GM21360 (cell line): Measurements from ENCODE around the gene JPH3.
"Not testable (repeated sequence)": the region's sequence is repeated elsewhere in the genome, so short reads cannot be mapped to it uniquely, and the experiment has no call there.

Experiments used
- ATAC-seq: cut with Tn5 transposase; IDR thresholded peaks from one replicate; pipeline ENCODE4 v1.9.1; 2021; ENCODE audit warnings: mild to moderate bottlenecking, moderate library complexity; ENCODE audit not compliant: unreplicated experiment

JPH3 gene

DNA sequence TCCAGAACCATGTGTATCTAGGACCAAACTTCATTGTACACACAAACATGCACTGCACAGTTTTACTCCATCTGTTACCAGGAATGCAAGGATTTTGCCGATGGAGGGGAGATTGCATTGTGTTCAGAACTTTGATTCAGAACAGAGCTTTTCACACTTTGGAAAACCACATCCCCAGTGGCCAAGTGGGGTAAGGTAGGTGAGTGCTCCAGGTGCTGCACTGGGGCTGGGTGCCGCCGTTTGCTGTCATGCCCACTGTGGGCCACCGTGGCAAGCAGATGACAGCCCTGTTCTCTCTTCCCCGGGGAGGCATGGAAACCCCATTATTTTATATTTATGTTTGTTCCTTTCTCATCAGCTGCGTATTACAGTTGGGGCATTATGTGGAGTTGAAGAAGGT, 29.3 kb upstream of the JPH3 start:
- no peak for ATAC-seq

DNA sequence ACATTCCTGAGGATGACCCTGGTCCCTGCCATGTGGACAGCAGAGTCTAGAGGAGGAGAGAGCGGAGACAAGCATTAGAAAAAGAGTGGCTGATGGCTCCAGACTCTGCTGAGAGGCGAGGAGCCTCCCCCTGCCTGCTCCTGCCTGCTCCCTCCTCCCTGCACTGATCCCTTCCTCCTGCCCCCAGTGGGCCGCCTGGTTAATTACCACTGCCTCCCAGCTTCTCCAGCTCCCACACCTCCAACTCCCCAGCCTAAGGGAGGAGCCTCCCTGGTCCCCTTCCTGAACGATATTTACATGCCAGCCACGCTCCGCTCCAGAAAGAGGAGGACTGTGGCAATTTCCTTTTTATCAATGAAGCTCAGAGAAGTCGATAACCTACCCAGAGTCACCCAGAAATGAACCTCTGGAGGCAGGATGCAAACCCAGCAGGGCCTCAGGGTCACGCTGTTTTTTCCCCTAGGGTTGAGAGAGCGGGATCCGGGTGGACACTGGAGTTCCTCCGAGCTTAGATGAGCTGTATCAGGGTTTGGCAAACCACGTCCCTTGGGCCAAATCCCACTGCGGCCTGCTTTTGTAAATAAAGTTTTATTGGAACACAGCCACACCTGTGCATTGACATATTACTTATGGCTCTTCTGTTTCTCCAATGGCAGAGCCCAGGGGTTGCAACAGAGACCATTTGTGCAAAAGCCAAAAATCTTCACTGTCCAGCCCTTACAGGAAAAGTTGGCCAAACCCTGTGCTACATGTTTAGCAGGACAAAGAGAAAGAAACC, 27.1 kb upstream of the JPH3 start:
- ATAC-seq: no peak

- ATAC-seq: no peak
These were observed 26.1 kb upstream of the JPH3 start for GRCh38 chr16:87576171-87576570.

DNA sequence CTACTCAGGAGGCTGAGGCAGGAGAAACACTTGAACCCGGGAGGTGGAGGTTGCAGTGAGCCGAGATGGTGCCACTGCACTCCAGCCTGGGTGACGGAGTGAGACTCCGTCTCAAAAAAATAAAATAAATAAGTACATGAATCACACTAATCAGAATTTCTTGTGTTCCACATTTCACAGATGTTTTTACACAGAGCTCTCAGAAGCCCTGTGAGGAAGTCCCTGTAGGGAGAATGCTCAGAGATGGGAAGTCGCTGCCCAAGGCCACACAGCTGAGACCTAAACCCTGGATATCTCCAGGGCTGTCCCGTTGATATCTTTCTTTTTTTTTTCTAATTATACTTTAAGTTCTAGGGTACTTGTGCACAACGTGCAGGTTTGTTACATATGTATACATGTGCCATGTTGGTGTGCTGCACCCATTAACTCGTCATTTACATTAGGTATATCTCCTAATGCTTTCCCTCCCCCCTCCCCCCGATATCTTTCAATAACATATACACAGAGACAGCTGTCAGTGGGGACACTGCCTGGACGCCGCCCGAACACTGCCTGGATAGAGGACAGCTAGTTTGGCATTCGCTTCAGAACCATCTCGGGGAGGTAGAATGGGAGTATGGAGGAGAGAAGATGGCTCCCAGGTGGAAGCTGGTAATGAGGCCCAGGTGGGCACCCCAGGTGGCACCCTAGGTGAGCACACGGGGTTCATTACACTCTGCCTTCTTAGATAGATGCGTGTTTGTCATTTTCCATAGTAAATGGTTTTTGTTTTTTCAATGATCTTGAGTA, 24.0 kb upstream of the JPH3 start:
- ATAC-seq: not testable (repeated sequence)

DNA sequence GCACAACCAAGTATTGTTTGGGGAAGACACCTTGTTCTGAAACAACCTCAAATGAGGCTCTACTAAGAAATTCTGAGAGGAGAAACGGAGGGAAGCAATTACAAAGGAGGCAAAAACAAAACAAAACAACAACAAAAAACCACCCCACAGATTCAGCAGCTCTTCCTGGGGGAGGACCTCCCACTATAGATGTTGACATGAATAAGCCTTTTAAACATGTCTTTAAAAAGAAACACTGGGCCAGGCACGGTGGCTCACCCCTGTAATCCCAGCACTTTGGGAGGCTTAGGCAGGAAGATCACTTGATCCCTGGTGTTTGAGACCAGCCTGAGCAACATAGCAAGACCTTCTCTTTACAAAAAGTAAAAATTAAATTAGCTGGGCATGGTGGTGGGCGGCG, 22.6 kb upstream of the JPH3 start:
- no peak for ATAC-seq

- ATAC-seq: no peak
These were observed 21.4 kb upstream of the JPH3 start for GRCh38 chr16:87580855-87581261.

DNA sequence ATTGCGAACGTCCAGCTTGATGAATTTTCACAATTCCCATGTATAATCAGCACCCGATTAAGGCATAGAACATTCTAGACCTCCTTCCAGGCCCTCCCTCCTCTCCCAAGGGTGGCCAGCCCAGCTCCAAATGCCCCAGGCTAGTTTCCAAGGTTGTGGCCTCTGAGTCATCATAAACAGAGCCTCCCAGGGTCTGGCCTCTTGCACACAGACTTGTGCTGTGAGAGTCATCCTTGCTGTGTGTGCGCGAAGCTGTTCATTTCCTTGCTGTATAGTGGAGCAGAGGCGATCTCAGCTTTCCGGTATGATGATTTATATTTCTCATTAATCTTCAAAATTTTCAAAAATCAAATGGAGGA, 20.5 kb upstream of the JPH3 start:
- ATAC-seq: no peak

- no peak for ATAC-seq
These were observed 19.9 kb upstream of the JPH3 start for GRCh38 chr16:87582216-87582965.

DNA sequence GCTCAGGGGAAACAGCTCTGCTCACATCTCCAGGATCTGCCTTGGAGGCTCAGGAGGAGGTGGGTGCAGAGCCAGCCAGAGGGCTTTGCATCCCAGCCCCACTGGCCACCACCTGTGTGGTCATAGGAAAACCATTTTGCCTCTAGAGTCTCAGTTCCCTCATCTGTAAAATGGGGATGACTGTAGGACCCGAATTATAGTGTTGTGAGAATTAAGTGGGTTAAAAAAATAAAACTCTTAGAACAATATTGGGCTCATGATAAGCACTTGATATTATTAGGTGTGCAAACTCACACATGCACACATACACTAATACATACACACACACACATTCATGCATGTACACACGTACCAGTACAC, 19.4 kb upstream of the JPH3 start:
- no peak for ATAC-seq

DNA sequence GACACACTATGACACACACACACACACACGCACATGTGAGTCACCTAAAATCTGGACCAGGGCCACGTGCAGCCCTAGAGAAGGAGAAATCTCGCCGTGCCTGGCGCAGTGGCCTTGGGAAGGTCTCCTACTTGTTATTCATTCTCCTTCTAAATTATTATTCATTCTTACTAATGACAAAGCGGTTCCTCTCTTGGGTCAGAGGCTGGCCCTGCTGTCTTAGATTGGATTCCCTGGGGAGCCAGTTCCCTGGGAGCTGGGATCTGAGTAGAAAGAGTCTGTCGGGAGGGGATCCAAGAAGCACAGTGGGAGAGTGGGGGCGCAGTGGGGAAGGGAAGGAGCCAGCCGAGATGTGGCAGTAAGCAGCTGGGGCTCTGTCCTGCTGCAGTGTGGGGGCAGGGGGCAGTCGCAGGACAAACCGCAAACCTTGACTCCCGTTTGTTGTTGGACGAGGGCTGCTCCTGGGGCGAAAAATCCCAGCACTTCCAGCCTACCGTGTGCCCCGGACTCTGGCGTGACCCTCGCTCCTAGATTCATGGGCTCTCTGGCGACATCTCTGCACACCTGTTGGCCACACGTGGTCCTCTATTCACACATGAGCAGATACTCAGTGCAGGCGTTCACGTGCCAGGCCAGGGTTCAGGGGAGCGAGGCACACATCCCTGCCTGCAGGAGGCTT, 18.7 kb upstream of the JPH3 start:
- ATAC-seq: no peak

GRCh38 chr16:87584271-87584670, 18.0 kb upstream of the JPH3 start:
- ATAC-seq: no peak

DNA sequence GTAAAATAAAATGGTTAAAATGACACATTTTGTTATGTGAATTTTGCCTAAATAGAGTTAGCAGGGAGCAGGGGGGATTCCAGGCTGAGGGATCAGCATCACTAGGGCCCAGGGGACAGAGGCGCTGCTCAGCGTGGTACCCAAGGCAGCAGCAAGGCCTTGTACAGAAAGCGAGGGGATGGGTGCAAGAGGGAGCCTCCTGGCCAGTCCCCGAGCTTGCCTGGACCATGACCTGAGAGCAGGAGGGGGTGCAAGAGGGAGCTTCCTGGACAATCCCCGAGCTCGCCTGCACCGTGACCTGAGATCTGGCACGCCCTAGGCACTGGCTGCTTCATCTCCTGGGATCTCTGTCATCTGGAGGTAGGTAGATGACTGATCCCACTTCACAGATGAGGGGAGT, 17.3 kb upstream of the JPH3 start:
- ATAC-seq: no peak

- ATAC-seq: no peak
These were observed 16.7 kb upstream of the JPH3 start for GRCh38 chr16:87585442-87586200.

DNA sequence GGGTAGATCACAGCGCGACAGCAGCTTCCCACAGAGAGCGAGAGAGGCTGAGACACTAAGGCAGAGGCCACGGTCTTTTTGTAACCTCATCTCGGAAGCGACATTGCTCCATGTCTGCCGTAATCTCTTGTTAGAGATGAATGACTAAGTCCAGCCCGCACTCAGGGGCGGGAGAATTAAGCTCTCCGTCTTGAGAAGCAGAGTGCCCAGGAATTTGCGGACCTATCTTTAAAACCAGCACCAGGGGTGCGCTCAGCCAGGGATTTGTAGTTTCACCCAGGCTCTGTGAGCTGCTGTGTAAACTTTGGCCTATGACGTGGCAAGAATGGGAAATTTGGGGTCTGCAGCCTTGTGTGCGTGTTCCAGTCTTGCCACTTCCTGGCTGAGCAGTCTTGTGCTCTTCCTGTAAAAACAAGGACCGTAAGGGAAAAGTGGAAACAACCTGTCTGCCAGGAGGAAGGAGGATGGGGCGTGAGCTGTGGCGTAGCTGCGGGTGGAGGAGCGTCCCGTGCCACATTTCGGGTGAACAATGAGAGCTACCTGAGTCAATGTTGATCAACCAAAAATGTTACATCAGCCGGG, 16.0 kb upstream of the JPH3 start:
- no peak for ATAC-seq

GRCh38 chr16:87587636-87588035, 14.7 kb upstream of the JPH3 start:
- no peak for ATAC-seq

DNA sequence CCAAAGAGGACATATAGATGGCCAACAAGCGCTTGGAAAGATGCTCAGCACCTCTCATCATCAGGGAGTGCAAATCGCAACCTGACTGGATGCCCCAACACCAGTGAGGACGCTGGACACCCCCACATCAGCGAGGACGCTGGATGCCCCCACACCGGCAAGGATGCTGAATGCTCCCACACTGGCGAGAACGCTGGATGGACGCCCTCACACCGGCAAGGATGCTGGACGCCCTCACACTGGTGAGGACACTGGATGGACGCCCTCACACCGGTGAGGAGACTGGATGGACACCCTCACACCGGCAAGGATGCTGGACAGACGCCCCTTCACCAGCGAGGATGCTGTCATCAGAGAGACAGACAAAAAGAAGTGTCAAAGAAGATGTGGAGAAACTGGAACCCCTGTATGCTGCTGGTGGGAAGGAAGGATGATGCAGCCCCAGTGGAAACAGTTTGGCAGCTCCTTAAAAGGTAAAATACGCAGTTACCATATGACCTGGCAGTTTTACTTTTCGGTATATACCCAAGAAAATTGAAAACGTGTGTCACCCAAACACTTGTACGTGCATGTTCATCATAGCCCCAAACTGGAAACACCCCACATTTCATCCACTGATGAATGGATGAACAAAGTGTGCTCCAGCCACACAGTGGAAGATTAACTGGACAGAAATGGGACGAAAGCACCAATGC, 10.1 kb upstream of the JPH3 start:
- no peak for ATAC-seq

DNA sequence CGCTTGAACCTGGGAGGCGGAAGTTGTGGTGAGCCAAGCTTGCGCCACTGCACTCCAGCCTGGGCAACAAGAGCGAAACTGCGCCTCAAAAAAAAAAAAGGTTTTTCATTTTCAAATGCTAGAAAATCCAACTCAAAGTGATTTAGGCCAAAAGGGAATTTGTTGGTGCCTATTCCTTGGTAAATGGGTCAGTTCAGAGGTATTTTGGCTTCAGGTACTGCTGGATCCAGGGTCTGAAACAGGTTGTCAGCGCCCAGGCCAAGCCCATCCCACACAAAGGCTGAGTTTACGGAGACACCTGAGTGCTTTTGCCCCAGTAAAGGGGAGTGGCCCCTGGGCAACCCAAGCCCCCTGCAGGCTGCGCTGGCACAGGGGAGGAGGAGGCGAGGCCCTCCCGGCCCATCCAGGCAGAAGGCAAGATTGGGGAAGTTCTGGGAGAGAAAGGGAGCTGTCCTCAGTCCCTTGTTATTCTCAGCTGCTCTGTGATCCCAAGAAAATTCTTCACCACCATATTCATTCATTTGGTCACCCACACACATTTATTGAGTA, 8.5 kb upstream of the JPH3 start:
- no peak for ATAC-seq

DNA sequence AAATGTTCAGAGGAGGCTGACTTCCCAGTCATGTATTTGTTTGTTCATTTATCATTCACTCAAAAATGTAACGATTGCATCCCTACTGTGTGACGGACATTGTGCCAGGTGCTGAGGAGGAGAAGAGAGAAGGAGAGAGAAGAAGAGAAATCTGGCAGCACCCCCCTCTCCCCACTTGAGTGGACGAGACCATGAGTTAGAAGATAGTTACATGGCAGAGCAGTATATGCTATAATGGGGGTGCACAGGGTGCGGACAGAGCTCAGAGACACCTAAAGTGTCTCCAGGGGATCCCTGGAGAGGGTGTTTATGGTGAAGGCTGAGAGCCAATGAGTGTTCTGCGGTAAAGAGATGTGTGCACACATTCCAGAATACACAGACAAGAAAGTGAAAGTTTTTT, 6.6 kb upstream of the JPH3 start:
- no peak for ATAC-seq

DNA sequence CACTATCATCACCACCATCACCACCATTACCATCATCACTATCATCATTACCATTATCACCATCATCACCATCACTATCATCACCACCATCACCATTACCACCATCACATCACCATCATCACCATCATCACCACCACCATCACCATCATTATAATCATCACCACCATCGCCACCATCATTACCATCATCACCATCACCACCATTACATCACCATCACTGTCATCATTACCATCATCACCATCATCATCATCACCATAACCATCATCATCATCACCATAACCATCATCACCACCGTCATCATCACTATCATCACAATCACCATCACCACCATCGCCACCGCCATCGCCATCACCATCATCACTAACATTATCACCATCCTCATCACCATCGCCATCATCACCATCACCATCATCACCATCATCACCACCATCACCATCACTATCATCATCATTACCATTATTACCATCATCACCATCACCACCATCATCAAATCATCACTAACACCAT, 4.9 kb upstream of the JPH3 start:
- no peak for ATAC-seq
